Coronary artery (tissue), 2 donors: ENCODE results near the gene SLCO2B1.
A peak's percentile ranks its signal among the peaks of the same experiment; 100 is the strongest.

Source experiments
- DNase-seq: peaks from one replicate; pipeline ENCODE4 v3.0.0-alpha.2; 2017; ENCODE audit warnings: low spot score
- H3K27ac ChIP-seq, 2 donors: fragments of 200-600 bp; sonication (generic); one replicate each; pipeline ENCODE4 v1.5.1; 2016 to 2019
- H3K4me3 ChIP-seq: fragments of 200-600 bp; sonication (generic); 2 replicates; pipeline ENCODE4 v1.5.1; 2016; ENCODE audit warnings: mild to moderate bottlenecking, moderate library complexity
- TF ChIP-seq, protein P1 (sequence below): fragments of 200-600 bp; sonication (generic); IDR thresholded peaks from one replicate; pipeline ENCODE4 v1.5.1; 2019; ENCODE audit warnings: antibody characterized with exemption

SLCO2B1 gene

DNA sequence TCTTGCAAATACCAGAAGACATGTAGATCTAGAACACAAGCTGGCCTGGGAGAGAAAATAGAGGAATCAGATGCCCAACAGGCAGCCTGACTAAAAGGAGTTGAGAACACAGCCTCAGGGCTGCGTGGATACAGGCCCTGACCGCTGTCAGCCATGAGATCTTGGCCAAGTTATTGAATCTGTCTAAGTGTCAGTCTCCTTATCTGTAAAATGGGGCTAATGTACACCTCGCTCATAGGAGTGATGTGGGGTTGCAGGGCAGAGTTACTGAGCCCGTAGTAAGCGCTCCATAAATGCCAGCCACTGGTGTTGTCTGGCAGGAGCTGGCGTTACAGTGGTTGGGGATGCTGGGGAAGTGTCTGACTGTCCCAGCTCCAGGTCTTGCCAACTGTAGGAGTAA is 51.3 kb downstream of the SLCO2B1 start:
- no peak for DNase-seq
- no peak overlapping the region for H3K4me3 ChIP-seq
- H3K27ac ChIP-seq, result no peak overlapping the region

DNA sequence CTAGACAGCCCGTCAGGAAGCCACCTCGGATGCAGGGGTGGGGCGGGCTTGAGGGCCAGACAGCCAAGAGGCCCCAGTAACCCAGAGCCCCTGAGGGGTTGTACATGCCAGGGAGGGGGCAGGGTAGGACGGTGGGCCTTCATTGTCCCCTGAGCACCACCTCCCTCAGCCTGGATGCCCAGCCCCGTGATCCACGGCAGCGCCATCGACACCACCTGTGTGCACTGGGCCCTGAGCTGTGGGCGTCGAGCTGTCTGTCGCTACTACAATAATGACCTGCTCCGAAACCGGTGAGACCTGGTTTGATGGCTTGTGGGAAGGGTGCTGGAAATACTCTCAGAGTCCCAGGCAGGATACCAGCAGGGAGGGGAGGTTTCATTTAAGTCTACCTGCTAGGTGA is 52.2 kb downstream of the SLCO2B1 start:
- H3K4me3 ChIP-seq, result no peak overlapping the region
- TF ChIP-seq, protein P1, sequence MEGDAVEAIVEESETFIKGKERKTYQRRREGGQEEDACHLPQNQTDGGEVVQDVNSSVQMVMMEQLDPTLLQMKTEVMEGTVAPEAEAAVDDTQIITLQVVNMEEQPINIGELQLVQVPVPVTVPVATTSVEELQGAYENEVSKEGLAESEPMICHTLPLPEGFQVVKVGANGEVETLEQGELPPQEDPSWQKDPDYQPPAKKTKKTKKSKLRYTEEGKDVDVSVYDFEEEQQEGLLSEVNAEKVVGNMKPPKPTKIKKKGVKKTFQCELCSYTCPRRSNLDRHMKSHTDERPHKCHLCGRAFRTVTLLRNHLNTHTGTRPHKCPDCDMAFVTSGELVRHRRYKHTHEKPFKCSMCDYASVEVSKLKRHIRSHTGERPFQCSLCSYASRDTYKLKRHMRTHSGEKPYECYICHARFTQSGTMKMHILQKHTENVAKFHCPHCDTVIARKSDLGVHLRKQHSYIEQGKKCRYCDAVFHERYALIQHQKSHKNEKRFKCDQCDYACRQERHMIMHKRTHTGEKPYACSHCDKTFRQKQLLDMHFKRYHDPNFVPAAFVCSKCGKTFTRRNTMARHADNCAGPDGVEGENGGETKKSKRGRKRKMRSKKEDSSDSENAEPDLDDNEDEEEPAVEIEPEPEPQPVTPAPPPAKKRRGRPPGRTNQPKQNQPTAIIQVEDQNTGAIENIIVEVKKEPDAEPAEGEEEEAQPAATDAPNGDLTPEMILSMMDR, result no peak
- DNase-seq, result no peak
- no peak overlapping the region for H3K27ac ChIP-seq

More for the DNA sequence above, 51.3 kb downstream of the SLCO2B1 start:
- TF ChIP-seq, protein P1, result no peak

DNA sequence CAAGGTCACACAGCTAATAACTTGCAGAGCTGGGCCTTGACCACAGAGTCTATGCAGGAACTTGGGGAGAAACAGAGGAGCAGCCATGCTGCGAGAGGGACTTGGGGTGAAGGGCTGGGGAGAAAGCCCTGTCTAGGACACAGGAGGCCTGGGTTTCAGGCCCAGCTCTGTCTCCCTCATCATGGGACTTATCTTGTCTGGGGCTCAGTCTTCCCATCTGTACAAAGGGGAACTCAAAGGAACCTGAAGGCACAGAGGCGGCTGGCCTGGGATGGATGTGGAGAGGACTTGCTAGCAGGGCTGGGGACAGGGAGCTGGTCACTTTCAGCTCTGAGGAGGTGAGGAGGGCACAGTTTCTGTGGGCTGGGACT is 52.7 kb downstream of the SLCO2B1 start:
- no peak for DNase-seq
- H3K4me3 ChIP-seq, result no peak overlapping the region
- no peak overlapping the region for H3K27ac ChIP-seq
- TF ChIP-seq, protein P1, result no peak

DNA sequence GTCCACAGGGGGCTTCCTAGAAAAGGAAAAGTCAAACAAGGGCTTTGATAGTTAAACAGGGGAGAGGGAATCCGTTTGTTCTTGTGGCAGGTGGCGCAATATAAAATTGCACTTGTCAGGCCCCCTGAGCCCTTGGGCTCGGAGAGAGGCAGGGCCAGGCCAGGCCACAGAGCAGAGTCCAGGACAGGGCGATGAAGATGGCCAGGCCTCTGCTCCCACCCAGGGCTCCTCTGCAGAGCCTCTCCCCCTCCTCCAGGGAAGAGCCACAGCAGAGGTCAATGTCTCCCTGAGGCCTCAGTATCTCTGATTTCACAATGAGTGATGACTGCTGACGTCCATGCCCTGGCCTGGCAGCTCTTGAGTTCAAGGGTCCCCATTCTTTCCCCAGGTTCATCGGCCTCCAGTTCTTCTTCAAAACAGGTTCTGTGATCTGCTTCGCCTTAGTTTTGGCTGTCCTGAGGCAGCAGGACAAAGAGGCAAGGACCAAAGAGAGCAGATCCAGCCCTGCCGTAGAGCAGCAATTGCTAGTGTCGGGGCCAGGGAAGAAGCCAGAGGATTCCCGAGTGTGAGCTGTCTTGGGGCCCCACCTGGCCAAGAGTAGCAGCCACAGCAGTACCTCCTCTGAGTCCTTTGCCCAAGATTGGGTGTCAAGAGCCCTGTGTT is 53.2 kb downstream of the SLCO2B1 start:
- no peak overlapping the region for H3K4me3 ChIP-seq
- TF ChIP-seq, protein P1, result no peak
- peak overlapping the region in 1 of 2 donors; percentile 5 for H3K27ac ChIP-seq
- no peak for DNase-seq

DNA sequence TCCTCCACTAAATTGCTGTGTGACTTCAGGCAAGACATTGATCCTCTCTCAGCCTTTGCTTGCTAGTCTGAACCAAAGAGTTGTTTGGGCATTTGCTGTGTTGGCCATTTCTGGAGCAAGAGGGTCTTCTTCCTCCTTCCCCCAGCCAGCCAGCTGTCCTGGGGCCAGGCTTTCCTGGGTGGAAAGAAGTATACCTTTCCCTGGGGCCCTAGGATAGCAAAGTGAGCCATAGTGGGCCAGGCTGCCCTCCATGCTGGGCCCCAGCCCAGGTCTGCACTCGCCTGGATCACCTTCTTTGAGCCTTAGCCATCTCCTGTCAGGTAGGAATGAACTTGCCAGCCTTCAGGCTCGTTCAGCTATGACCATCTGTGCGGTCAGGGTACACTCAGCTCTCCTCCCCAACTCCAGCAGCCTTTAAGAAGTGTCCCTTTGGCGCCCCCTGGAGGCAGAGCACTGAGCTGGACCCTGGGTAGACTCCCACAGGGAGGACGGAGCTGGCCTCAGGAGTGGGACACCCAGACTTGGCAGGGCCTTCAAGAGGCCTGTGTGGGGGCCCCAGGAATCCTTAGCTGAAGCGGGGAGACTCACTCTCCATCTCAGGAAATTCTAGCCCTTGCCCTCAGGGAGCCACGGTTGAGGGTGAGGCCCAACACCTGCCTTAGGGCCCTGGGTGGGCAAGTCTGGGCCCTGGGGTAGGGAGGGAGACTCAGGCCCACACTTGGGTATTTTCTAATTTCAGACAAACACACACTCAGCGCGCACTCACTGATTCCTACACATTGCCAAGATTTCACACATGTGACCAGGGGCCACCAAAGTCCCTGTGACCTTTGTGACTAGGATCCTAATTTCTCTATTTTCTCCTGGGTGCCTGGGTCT is 54.0 kb downstream of the SLCO2B1 start:
- Histone ChIP-seq H3K27ac (peak overlapping the region in 1 of 2 donors; percentile 5), H3K4me3 (no peak overlapping the region)
- no peak for DNase-seq
- TF ChIP-seq, protein P1, result peak; percentile 46

DNA sequence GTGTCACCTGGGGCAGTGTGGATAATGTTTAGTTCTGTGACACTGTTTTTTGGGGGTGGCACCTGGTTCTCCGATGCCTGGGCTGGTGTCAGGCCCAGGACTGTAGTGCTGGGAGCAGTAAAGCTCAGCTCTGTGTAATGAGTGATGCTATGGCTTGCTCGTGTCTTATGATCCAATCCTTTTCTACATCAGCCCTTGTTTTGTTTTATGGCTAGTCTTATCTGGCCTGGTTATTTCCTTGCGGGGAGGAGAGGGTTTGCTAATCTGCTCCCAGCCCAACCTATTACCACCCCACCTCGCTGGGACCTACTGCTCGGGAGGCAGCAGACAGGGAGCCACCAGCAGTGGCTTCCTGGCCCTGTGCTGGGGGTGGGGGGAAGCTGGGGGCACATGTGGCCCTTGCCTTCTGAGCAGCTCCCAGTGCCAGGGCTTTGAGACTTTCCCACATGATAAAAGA is 54.7 kb downstream of the SLCO2B1 start:
- Histone ChIP-seq H3K27ac (no peak overlapping the region), H3K4me3 (no peak overlapping the region)
- TF ChIP-seq, protein P1, result no peak
- DNase-seq, result no peak
